Measurements from ENCODE around the gene ABCD2. TPM values are rescaled to one million over a fixed set of nuclear protein-coding genes. Genes with fewer than 3 reads are reported as not detected.

ABCD2 gene
- total and polyA plus RNA-seq, 9 of the 15 experiments (the other 6 are each of a cell fraction or from before 2014, with no cell fraction given), result 0.01 to 0.08 (median 0.04) TPM; not detected in 3

GRCh38 chr12:39626033-39626814, 6.6 kb upstream of the ABCD2 start (continued):
- TF ChIP-seq CHD7 (IDR thresholded peaks at IDR 0.05; ENCODE audit: low read depth, low read length) (no peak), ESRRA (IDR thresholded peaks at IDR 0.05; ENCODE audit: borderline replicate concordance, low read depth) (peak; percentile 27; the same call in 1 of the 2 replicates), REST (IDR thresholded peaks at IDR 0.05; ENCODE audit: borderline replicate concordance) (peak; percentile 49; the same call in 1 of the 2 replicates), REST (CRISPR knock-in tag; IDR thresholded peaks at IDR 0.05; ENCODE audit: low read depth) (no peak)
